HG02623 (cell line): ENCODE data around the gene NTN4.
"Not testable (repeated sequence)": the region's sequence is repeated elsewhere in the genome, so short reads cannot be mapped to it uniquely, and the experiment has no call there.

Source experiments
- ATAC-seq: cut with Tn5 transposase; IDR thresholded peaks from one replicate; pipeline ENCODE4 v1.9.1; 2021; ENCODE audit warnings: moderate library complexity; ENCODE audit not compliant: unreplicated experiment

The NTN4 gene

DNA sequence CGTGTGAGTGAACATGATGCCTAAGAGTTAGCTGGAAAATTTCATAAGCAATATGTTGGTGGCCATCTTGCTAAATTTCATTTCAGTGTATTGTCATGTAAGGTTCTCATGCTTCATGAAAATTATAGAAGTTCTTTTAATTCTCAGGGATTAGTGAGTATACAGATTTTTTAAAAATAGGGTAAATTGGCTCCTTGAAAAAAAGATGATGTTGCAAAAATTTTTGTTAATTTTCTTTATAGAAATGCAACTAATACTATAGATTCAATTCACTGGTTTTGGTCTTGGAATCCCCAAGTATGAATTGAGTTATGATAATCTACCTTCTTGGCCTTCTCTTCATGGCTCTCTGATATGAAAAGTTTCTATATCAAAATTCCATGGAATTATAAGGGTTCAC is 75.4 kb downstream of the NTN4 start:
- ATAC-seq = no peak

GRCh38 chr12:95712269-95712668 is 78.3 kb downstream of the NTN4 start:
- ATAC-seq = no peak

DNA sequence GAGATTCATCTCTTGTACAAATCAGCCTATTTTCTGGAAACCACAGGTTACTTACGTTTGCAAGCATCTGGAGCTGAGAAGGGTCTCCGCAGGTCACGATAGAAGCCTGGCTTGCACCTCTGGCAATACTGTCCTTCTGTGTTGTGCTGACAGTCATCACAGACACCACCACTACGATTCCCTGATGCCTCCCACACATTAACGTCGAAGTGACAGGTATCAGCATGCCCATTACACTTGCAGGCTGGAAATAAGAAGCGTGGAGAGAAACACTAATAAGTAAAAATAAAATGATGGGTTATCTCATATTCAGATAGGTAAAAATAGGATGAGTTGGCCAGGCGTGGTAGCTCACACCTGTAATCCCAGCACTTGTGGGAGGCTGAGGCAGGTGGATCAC is 80.2 kb downstream of the NTN4 start:
- ATAC-seq = no peak

DNA sequence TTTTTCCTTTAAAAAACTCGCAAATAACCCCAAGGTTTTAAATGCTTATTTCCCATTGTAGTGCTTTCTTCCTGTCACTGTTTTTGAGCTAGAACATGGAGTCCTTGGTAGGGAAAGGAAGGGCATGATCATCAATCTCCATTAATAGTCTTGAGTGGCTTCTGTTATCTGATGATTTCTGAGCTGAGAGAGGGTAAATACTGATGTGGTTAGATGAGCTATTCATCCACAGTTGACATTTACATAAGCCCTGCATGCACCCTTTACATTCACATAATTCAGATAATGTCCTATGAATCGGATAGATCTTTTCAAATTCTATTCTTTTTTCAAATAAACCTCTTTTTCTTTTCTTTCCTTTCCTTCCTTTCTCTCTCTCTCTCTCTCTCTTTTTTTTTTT is 81.4 kb downstream of the NTN4 start:
- ATAC-seq = no peak

GRCh38 chr12:95705143-95705542 is 85.4 kb downstream of the NTN4 start:
- no peak for ATAC-seq

DNA sequence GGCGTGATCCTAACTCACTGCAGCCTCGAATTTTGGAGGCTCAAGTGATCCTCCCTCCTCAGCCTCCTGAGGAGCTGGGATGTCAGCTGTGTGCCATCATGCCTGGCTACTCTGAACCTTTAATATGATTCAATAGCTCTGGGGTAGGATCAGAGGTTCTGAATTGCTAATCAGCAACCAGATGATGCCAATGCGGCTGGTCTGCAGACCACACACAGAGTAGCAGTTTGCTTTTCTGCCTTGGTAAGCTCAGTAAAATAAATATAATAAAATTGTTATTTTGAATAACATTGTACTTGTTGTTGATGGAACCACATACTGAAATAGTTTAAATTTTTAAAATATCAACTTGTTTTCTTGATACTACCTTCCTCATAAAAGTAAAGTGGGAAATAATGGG is 86.6 kb downstream of the NTN4 start:
- ATAC-seq = no peak

DNA sequence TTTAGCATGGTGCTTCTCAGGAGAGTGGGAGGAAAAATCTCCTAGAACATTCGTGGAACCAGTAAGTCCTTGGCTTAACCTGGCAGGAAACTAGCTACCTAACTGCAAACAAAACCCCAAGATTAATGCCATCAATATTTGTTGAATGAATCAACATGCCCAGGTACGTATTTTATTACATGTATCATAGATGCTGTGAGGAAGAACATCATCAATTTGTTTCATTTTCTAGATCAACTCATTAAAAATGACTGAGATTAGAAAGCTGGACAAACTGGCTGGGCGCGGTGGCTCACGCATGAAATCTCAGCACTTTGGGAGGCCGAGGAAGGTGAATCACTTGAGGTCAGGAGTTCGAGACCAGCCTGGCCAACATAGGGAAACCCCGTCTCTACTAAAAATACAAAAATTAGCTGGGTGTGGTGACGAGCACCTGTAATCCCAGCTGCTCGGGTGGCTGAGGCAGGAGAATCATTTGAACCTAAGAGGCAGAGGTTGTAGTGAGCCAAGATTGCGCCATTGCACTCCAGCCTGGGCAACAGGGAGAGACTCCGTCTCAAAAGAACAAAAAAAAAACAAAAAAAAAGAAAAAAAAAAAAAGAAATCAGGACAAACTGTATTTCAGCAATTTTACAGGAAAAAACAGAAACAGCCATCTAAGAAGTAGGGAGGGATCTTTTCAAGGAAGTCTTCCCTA is 88.7 kb downstream of the NTN4 start:
- ATAC-seq = no peak

DNA sequence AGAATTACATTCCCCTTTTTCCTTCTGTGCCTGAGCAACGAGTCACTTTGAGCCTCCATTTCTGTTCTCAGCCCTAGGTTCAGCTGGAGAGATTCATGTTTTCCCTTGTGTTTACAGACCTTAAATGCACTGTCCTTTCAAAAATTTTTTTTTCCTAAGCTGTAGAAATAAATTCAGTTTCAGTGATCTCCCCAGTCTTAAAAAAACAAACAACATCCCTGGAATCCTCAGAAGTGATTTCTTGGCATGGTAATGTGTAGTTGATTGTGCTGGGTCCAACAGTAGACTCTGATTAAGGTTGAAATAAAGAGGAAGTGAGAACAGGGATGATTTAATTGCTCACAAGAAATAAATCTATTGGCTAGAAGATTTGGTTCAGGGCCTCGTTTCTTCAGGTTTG is 89.3 kb downstream of the NTN4 start:
- ATAC-seq = no peak

GRCh38 chr12:95700316-95700785 is 90.2 kb downstream of the NTN4 start:
- peak; percentile 92 for ATAC-seq

DNA sequence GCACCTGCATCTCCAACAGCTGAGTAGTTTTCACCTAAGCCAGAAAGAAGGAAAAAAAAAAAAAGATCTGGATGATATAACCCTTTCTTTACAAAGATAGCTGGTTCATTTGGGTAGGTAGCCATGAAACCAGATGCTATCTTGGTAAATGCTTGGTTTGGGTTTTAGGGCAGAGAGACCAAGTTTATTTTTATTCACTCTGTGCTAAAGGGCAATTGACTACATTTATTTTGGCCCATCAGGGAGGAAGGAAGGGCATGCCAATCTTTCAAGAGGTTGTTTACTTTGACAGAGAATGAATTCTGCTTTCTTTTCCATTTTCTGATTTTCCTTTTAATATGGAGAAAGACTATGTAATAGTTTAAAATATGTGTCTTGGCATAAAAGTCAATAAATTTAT is 91.0 kb downstream of the NTN4 start:
- ATAC-seq = no peak

DNA sequence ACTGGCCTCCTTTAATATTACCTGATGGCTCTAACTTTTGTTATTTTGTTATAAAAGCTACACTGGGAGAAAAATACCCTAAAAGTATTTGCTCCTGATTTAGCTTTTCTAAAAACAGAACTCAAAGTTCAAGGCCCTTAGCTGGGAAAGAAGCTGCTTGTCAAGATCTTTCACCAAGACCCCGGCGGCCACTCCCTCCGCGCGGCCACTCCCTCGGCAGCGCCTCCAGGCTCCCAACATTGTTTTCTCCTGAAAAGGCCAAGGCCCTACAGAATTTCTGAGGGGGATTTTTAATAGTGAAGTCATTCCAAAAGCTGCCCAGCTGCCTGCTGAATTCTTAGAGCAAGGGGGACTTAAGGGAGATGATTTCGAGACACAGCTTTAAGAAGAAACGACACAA is 96.4 kb downstream of the NTN4 start:
- no peak for ATAC-seq

DNA sequence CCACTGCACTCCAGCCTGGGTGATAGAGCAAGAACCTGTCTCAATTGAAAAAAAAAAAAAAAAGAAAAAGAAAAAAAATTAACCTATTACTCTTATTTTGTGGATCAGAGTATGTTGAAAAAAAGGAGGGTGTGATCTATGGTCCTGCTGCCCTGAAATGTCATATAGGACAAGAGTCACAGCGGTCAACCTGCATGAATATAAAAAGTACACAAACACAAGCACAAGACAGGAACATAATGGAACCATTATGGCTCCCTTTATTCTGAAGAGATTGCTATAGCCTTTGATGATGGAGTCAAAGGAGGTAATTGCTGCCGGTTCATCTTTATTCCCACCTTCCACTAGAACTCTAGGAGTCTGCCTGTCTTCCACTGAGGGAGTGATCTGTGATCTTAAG is 96.9 kb downstream of the NTN4 start:
- ATAC-seq = no peak

DNA sequence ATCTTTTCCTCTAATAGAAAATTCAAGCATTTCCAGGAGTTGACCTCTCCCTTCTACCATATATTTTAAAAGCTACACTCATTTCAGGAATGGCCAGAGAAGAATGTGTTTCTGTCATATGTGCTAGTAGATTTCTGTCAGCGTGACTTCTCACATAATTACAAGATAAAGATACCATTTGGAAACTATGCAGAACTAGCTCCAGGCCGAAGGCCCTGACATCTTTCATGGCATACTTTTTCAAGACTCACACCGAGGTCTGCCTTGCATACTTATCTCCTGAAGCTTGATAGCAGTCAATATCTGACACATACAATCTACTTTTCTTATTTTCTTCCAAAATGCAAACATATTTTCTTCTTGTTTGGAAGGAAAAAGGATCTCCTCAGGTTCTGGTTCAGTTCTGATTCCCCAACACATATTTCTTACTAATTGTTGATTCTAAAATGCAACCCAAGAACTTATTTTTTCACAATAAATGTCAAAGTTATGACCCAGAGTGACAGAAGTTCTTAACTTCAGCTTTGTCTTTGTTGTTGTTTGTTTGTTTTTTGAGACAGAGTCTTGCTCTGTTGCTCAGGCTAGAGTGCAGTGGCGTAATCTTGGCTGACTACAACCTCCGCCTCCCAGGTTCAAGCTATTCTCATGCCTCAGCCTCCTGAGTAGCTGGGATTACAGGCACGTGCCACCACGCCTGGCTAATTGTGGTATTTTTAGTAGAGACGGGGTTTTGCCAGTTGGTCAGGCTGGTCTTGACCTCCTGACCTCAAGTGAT is 99.5 kb downstream of the NTN4 start:
- ATAC-seq = no peak

DNA sequence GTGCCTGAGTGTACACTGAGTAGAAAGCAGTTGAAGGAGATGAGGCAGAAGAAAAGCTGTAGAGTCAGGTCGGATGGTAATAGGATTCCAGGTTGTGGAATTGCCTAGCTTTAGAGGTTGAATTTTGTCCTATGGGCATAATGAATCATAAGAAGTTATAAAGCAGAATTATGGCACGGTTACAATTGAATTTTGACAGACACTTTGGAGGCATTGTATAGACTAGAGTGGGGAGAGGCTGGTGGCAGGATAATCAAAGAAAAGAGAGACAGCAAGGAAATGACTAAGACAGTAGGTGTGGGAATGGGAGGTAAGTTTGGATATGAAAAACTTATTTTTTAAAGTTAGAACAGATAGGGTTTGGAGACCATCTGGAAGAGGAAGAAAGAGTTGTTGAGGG is 102.6 kb downstream of the NTN4 start:
- ATAC-seq = no peak

- no peak for ATAC-seq
Observed at GRCh38 chr12:95683418-95683817, 107.1 kb downstream of the NTN4 start.

- no peak for ATAC-seq
Observed at GRCh38 chr12:95681210-95681765, 109.3 kb downstream of the NTN4 start.

GRCh38 chr12:95678684-95679083 is 111.9 kb downstream of the NTN4 start:
- no peak for ATAC-seq

- ATAC-seq = not testable (repeated sequence)
Observed at GRCh38 chr12:95677782-95678181, 112.8 kb downstream of the NTN4 start.

GRCh38 chr12:95674631-95675030 is 115.9 kb downstream of the NTN4 start:
- ATAC-seq = no peak

DNA sequence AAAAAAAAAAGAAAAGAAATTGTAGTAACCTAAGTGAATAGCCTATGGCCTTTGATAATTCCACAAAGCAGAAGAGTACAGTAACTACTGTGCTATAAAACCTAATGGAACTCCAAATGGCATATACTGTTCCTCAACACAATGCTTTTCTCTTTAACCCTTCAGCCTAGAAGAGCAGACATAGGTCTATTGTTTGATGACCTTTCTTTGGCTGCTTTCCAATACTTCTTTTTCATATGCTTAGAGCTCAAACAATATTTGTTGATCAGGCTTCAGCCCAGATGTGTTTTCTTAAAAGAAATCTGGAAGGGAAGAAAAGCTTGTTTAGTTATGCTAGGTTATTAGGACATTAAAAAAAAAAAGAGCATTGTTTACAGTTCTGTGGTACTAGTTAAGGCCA is 116.4 kb downstream of the NTN4 start:
- no peak for ATAC-seq

DNA sequence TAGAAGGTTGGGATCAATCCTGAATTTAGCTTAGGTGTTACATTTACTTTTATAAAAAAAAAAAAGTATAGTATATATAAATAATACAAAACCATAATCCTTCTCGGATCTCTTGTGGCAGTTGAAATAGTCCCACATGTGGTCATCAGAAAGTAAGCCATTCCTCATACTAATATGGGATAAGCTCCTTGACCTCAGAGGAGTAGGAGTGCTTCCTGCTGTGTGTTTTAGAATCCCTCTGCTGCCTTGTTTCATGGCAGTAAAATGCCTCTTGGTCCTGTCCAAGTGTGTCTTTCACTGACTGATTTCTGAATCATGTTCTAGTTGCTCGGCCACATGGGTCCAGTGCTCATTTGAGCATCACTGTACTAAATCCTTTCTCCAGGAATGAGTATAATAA is 117.0 kb downstream of the NTN4 start:
- ATAC-seq = no peak

DNA sequence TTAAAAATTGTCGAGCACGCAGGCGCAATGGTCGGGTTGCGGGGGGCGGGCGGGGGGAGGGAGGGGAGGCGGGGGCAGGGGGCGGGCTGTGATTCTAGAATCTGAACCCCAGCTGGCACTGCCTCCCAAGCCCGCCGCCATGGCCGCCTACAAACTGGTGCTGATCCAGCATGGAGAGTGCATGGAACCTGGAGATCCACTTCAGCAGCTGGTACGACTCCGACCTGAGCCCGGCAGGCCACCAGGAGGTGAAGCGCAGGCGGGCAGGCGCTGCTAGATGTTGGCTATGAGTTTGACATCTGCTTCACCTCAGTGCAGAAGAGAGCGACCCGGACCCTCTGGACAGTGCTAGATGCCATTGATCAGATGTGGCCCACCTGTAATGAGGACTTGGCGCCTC is 118.4 kb downstream of the NTN4 start:
- ATAC-seq = no peak
